HEK293 (cell line): Measurements from ENCODE around the gene SPECC1.
A peak's percentile ranks its signal among the peaks of the same experiment; 100 is the strongest.
"Not testable (repeated sequence)": the region's sequence is repeated elsewhere in the genome, so short reads cannot be mapped to it uniquely, and the experiment has no call there.

ENCODE experiments used
- CTCF ChIA-PET: fragments of 350-600 bp; formaldehyde crosslinking; extraction: SDS; loops from one replicate; lab custom pipeline; 2021; ENCODE audit warnings: antibody characterized with exemption; lab: Yijun Ruan, JAX
- POLR2A ChIA-PET: fragments of 300-600 bp; formaldehyde crosslinking; extraction: SDS; loops from one replicate; lab custom pipeline; 2020; ENCODE audit warnings: antibody characterized with exemption, inconsistent platforms; lab: Yijun Ruan, JAX
- H3K27ac ChIP-seq: fragments of 200-500 bp; sonication (Bioruptor generic); 2 replicates; pipeline ENCODE4 v1.5.1; 2014; ENCODE audit warnings: low read depth, low read length, control low read depth, inconsistent platforms; ENCODE audit errors: extremely low read depth
- H3K36me3 ChIP-seq, 2 experiments: fragments of 200-500 bp in 1 of 2; sonication (Bioruptor generic) in 1 of 2; 1 replicate in 1 of 2; 2 replicates in 1 of 2; pipeline ENCODE4 v1.5.1; 2014 to 2017; ENCODE audit warnings: inconsistent platforms in 2 of 2, low read length in 2 of 2; ENCODE audit not compliant: control insufficient read depth in 2 of 2, insufficient read depth in 1 of 2
- H3K4me1 ChIP-seq: fragments of 200-500 bp; sonication (Bioruptor generic); 2 replicates; pipeline ENCODE4 v1.5.1; 2014; ENCODE audit warnings: mild to moderate bottlenecking, low read length, inconsistent platforms; ENCODE audit not compliant: control insufficient read depth, insufficient read depth
- H3K4me3 ChIP-seq: 2 replicates; pipeline ENCODE4 v1.5.1; 2011; ENCODE audit warnings: low read depth, mild to moderate bottlenecking, control low read depth, low read length, moderate library complexity
- H3K9me3 ChIP-seq: fragments of 200-500 bp; sonication (Bioruptor generic); 2 replicates; pipeline ENCODE4 v1.5.1; 2014; ENCODE audit warnings: low read depth, low read length, inconsistent platforms; ENCODE audit not compliant: control insufficient read depth, insufficient read depth
- GLIS1 ChIP-seq: fragments of 450-650 bp; formaldehyde crosslinking; IDR thresholded peaks from 2 replicates; pipeline ENCODE4 v1.5.1; 2016; ENCODE audit warnings: missing biosample characterization, missing genetic modification characterization
- GLIS2 ChIP-seq: fragments of 450-650 bp; formaldehyde crosslinking; IDR thresholded peaks from 2 replicates; pipeline ENCODE4 v1.5.1; 2016; ENCODE audit warnings: missing biosample characterization, missing genetic modification characterization
- MYNN ChIP-seq: fragments of 450-650 bp; formaldehyde crosslinking; IDR thresholded peaks from 2 replicates; pipeline ENCODE4 v1.5.1; 2016; ENCODE audit warnings: missing biosample characterization, missing genetic modification characterization, borderline replicate concordance
- REPIN1 ChIP-seq: fragments of 450-650 bp; formaldehyde crosslinking; IDR thresholded peaks from 2 replicates; pipeline ENCODE4 v1.5.1; 2017; ENCODE audit warnings: missing biosample characterization, missing genetic modification characterization, low read depth
- SCRT2 ChIP-seq: fragments of 450-650 bp; formaldehyde crosslinking; IDR thresholded peaks from 2 replicates; pipeline ENCODE4 v1.5.1; 2016; ENCODE audit warnings: missing biosample characterization, missing genetic modification characterization
- SP2 ChIP-seq: fragments of 450-650 bp; formaldehyde crosslinking; IDR thresholded peaks from 2 replicates; pipeline ENCODE4 v1.5.1; 2016; ENCODE audit warnings: missing biosample characterization, missing genetic modification characterization
- ZEB2 ChIP-seq: fragments of 450-650 bp; formaldehyde crosslinking; IDR thresholded peaks from 2 replicates; pipeline ENCODE4 v1.5.1; 2016; ENCODE audit warnings: missing biosample characterization, missing genetic modification characterization
- ZFP3 ChIP-seq: fragments of 450-650 bp; formaldehyde crosslinking; IDR thresholded peaks from 2 replicates; pipeline ENCODE4 v1.5.1; 2016; ENCODE audit warnings: low read depth, missing biosample characterization, missing genetic modification characterization
- ZNF155 ChIP-seq: fragments of 450-650 bp; formaldehyde crosslinking; IDR thresholded peaks from 2 replicates; pipeline ENCODE4 v1.5.1; 2016; ENCODE audit warnings: missing biosample characterization, missing genetic modification characterization
- ZNF23 ChIP-seq: fragments of 450-650 bp; formaldehyde crosslinking; IDR thresholded peaks from 2 replicates; pipeline ENCODE4 v1.5.1; 2016; ENCODE audit warnings: missing biosample characterization, missing genetic modification characterization, borderline replicate concordance
- ZNF391 ChIP-seq: fragments of 450-650 bp; formaldehyde crosslinking; IDR thresholded peaks from 2 replicates; pipeline ENCODE4 v1.5.1; 2016; ENCODE audit warnings: low read depth, missing biosample characterization, missing genetic modification characterization, borderline replicate concordance
- ZNF404 ChIP-seq: fragments of 450-650 bp; formaldehyde crosslinking; IDR thresholded peaks from 2 replicates; pipeline ENCODE4 v1.5.1; 2017; ENCODE audit warnings: missing biosample characterization, missing genetic modification characterization
- ZNF473 ChIP-seq: fragments of 450-650 bp; formaldehyde crosslinking; IDR thresholded peaks from 2 replicates; pipeline ENCODE4 v1.5.1; 2017; ENCODE audit warnings: missing biosample characterization, missing genetic modification characterization
- ZNF48 ChIP-seq: fragments of 450-650 bp; formaldehyde crosslinking; IDR thresholded peaks from 2 replicates; pipeline ENCODE4 v1.5.1; 2016; ENCODE audit warnings: missing biosample characterization, missing genetic modification characterization
- ZNF610 ChIP-seq: fragments of 450-650 bp; formaldehyde crosslinking; IDR thresholded peaks from 2 replicates; pipeline ENCODE4 v1.5.1; 2016; ENCODE audit warnings: missing biosample characterization, missing genetic modification characterization, borderline replicate concordance
- ZNF701 ChIP-seq: fragments of 450-650 bp; formaldehyde crosslinking; IDR thresholded peaks from 2 replicates; pipeline ENCODE4 v1.5.1; 2016; ENCODE audit warnings: missing biosample characterization, missing genetic modification characterization
- ZNF76 ChIP-seq: fragments of 450-650 bp; formaldehyde crosslinking; IDR thresholded peaks from 2 replicates; pipeline ENCODE4; 2016; ENCODE audit warnings: low read depth, missing biosample characterization, missing genetic modification characterization, borderline replicate concordance
- ZSCAN4 ChIP-seq: fragments of 450-650 bp; formaldehyde crosslinking; IDR thresholded peaks from 2 replicates; pipeline ENCODE4 v1.5.1; 2017; ENCODE audit warnings: missing biosample characterization, missing genetic modification characterization
- TF ChIP-seq, protein P1 (sequence below): fragments of 450-650 bp; formaldehyde crosslinking; IDR thresholded peaks from 2 replicates; pipeline ENCODE4 v1.5.1; 2016; ENCODE audit warnings: missing biosample characterization, missing genetic modification characterization, borderline replicate concordance

Gene SPECC1

DNA sequence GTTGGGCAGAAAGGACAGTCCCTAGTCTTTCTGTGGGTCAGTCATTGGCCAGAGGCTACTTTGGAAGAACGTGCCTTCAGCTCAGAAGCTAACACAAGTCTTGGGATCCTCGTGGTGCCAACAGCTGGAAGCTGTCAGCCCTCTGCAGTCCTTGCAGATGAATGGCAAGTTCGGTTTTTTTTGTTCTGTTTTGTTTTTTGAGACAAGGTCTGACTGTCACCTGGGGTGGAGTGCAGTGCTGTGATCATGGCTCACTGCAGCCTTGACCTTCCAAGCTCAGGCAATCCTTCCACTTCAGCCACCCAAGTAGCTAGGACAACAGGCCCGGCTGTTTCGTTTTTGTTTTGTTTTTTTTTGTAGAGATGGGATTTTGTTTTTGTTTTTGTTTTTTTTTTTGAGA, 149.4 kb downstream of the SPECC1 start:
- Histone ChIP-seq H3K27ac (no peak overlapping the region), H3K36me3 (no peaks in the 10 kb centered on the region; a peak in 1 of 3 replicates), H3K4me3 (no peak overlapping the region), H3K9me3 (no peaks in the 10 kb centered on the region), H3K4me1 (peaks cover 3% of the 10 kb centered on the region; the same call in 1 of the 2 replicates)
- ChIA-PET POLR2A (no interaction called here), CTCF (interaction anchor here (1.4 to 2.9 kb wide), 2 partner anchors 68 to 166 kb away, joined by 4 to 12 read pairs; no protein-coding TSS in a partner anchor)
- no peak for TF ChIP-seq ZNF610 (tag by site-specific recombination)
- TF ChIP-seq, protein P1, sequence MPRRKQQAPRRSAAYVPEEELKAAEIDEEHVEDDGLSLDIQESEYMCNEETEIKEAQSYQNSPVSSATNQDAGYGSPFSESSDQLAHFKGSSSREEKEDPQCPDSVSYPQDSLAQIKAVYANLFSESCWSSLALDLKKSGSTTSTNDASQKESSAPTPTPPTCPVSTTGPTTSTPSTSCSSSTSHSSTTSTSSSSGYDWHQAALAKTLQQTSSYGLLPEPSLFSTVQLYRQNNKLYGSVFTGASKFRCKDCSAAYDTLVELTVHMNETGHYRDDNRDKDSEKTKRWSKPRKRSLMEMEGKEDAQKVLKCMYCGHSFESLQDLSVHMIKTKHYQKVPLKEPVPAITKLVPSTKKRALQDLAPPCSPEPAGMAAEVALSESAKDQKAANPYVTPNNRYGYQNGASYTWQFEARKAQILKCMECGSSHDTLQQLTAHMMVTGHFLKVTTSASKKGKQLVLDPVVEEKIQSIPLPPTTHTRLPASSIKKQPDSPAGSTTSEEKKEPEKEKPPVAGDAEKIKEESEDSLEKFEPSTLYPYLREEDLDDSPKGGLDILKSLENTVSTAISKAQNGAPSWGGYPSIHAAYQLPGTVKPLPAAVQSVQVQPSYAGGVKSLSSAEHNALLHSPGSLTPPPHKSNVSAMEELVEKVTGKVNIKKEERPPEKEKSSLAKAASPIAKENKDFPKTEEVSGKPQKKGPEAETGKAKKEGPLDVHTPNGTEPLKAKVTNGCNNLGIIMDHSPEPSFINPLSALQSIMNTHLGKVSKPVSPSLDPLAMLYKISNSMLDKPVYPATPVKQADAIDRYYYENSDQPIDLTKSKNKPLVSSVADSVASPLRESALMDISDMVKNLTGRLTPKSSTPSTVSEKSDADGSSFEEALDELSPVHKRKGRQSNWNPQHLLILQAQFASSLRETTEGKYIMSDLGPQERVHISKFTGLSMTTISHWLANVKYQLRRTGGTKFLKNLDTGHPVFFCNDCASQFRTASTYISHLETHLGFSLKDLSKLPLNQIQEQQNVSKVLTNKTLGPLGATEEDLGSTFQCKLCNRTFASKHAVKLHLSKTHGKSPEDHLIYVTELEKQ (tag by site-specific recombination): no peak

GRCh38 chr17:20159406-20160069, 150.4 kb downstream of the SPECC1 start:
- CTCF ChIA-PET: interaction anchor here (0.7 kb wide), 1 partner anchor 771 kb away, joined by 4 read pairs; no protein-coding TSS in a partner anchor
- no peak overlapping the region for H3K27ac ChIP-seq
- POLR2A ChIA-PET: interaction anchor here (0.6 kb wide), 1 partner anchor 118 kb away, joined by 6 read pairs; no protein-coding TSS in a partner anchor
- H3K4me3 ChIP-seq: no peak overlapping the region
- no peaks in the 10 kb centered on the region for H3K9me3 ChIP-seq
- peaks cover 3% of the 10 kb centered on the region; the same call in 1 of the 2 replicates for H3K4me1 ChIP-seq
- no peaks in the 10 kb centered on the region; a peak in 1 of 3 replicates for H3K36me3 ChIP-seq
- TF ChIP-seq ZFP3 (no peak), ZNF404 (tag by site-specific recombination) (no peak), ZSCAN4 (tag by site-specific recombination) (no peak), ZNF473 (no peak), ZNF23 (tag by site-specific recombination) (no peak), ZNF155 (tag by site-specific recombination) (no peak), GLIS2 (tag by site-specific recombination) (no peak), MYNN (no peak), SP2 (no peak), ZNF391 (no peak), ZNF701 (tag by site-specific recombination) (no peak), REPIN1 (tag by site-specific recombination) (no peak), ZNF48 (tag by site-specific recombination) (no peak), GLIS1 (no peak), ZEB2 (no peak), ZNF76 (tag by site-specific recombination) (no peak)

DNA sequence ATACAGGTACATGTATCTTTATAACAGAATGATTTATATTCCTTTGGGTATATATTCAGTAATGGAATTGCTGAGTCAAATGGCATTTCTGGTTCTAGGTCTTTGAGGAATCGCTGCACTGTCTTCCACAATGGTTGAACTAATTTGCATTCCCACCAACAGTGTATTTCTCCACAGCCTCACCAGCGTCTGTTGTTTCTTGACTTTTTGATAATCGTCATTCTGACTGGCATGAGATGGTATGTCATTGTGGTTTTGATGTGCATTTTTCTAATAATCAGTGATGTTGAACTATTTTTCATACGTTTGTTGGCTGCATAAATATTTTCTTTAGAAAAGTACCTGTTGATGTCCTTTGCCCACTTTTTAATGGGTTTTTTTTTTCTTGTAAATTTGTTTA, 156.4 kb downstream of the SPECC1 start:
- CTCF ChIA-PET: interaction anchor here (0.7 to 1.5 kb wide), 2 partner anchors 24 to 60 kb away, joined by 3 to 5 read pairs; no protein-coding TSS in a partner anchor
- POLR2A ChIA-PET: not testable (repeated sequence)
- TF ChIP-seq SCRT2: peak; percentile 69
- TF ChIP-seq, all 188 proteins: peak for 1; not testable (repeated sequence) for 187

More for the DNA sequence above, 156.4 kb downstream of the SPECC1 start:
- H3K4me3 ChIP-seq, H3K9me3 ChIP-seq, H3K36me3 ChIP-seq, H3K27ac ChIP-seq, H3K4me1 ChIP-seq: not testable (repeated sequence)
